Measurements from ENCODE around the gene CLEC4G. TPM values are rescaled to one million over a fixed set of nuclear protein-coding genes. Genes with fewer than 3 reads are reported as not detected.

The CLEC4G gene
- total and polyA plus RNA-seq, 2 donors (not counting 3 experiments of a cell fraction or from before 2014, with no cell fraction given): not detected

- H3K9ac ChIP-seq (replicated peaks; ENCODE audit: extremely low read depth, insufficient read depth, low read length): no peak overlapping the region
- H3K4me2 ChIP-seq (ENCODE audit: insufficient read depth, low read length): peak overlapping the region; percentile 7
- no peaks in the 10 kb centered on the region for H3K9me3 ChIP-seq (replicated peaks; ENCODE audit: control insufficient read depth, insufficient read depth, low read length)
- CTCF ChIA-PET: interaction anchor here (0.8 to 2.5 kb wide), 22 partner anchors 10 to 578 kb away, joined by 3 to 137 read pairs (median 8); partner anchors contain the start of genes MAP2K7 and RETN
- peak overlapping the region; percentile 60 for H2AFZ ChIP-seq (ENCODE audit: low read depth, low read length)
- no peaks in the 10 kb centered on the region for H4K20me1 ChIP-seq (replicated peaks; ENCODE audit: control insufficient read depth, extremely low read depth, insufficient read depth, low read length)
- H3K79me2 ChIP-seq (ENCODE audit: control insufficient read depth, insufficient read depth, low read length): peaks cover 21% of the 10 kb centered on the region
- POLR2A ChIA-PET: no interaction called here
- peaks cover 7% of the 10 kb centered on the region for H3K4me1 ChIP-seq (ENCODE audit: control insufficient read depth, extremely low read depth, insufficient read depth, low read length)
- DNase-seq (ENCODE audit: low read depth, low spot score) (no peak), FAIRE-seq (peak; percentile 31)
- H3K27ac ChIP-seq (ENCODE audit: insufficient read depth, low read depth, low read length): no peak overlapping the region
- no peak for TF ChIP-seq EZH2 (IDR thresholded peaks at IDR 0.05; ENCODE audit: borderline replicate concordance, low read depth, low read length, severe bottlenecking)
- BruUV-seq (replicated peaks): no TSS peak
- dilution Hi-C loops (cut with MboI; ENCODE audit: extremely low pct_ligation_motif_present, low sequenced_read_pairs) (no loop called here), intact Hi-C loops (cut with micrococcal nuclease) (loop anchor here (1.0 to 5.0 kb wide), 7 partner anchors 28 to 326 kb away; partner anchors contain the start of genes PET100, SNAPC2 and XAB2)
- peaks cover 2 to 3% of the 10 kb centered on the region in 2 experiments for H3K27me3 ChIP-seq (ENCODE audit: control insufficient read depth in 2 of 2, insufficient read depth in 2 of 2, low read length in 2 of 2)
- H3K4me3 ChIP-seq (replicated peaks in 1 of 3; ENCODE audit: insufficient read depth in 1 of 3, low read depth in 1 of 3, low read length in 3 of 3): peak overlapping the region in 1 of 3 experiments; percentile 100
- no peaks in the 10 kb centered on the region for H3K9me1 ChIP-seq (replicated peaks; ENCODE audit: control insufficient read depth, extremely low read depth, insufficient read depth, low read length)
- H3K36me3 ChIP-seq (ENCODE audit: control insufficient read depth in 2 of 2, extremely low read depth in 1 of 2, insufficient read depth in 2 of 2, low read length in 2 of 2): peaks cover 0 to 3% of the 10 kb centered on the region in 2 experiments
These were observed 51.9 kb downstream of the CLEC4G start for GRCh38 chr19:7679771-7680605.

- H2AFZ ChIP-seq (ENCODE audit: low read depth, low read length): no peak overlapping the region
- H4K20me1 ChIP-seq (replicated peaks; ENCODE audit: control insufficient read depth, extremely low read depth, insufficient read depth, low read length): no peaks in the 10 kb centered on the region
- H3K27ac ChIP-seq (ENCODE audit: insufficient read depth, low read depth, low read length): no peak overlapping the region
- H3K36me3 ChIP-seq (ENCODE audit: control insufficient read depth in 2 of 2, extremely low read depth in 1 of 2, insufficient read depth in 2 of 2, low read length in 2 of 2): peaks cover 0 to 3% of the 10 kb centered on the region in 2 experiments
- ChIA-PET CTCF (interaction anchor here (0.9 to 1.7 kb wide), 3 partner anchors 111 to 325 kb away, joined by 3 to 18 read pairs (median 3); no protein-coding TSS in a partner anchor), POLR2A (no interaction called here)
- dilution Hi-C loops (cut with MboI; ENCODE audit: extremely low pct_ligation_motif_present, low sequenced_read_pairs): no loop called here
- BruUV-seq (replicated peaks): no TSS peak
- H3K9me3 ChIP-seq (replicated peaks; ENCODE audit: control insufficient read depth, insufficient read depth, low read length): no peaks in the 10 kb centered on the region
- FAIRE-seq: no peak
- no peak overlapping the region for H3K4me3 ChIP-seq (replicated peaks in 1 of 3; ENCODE audit: insufficient read depth in 1 of 3, low read depth in 1 of 3, low read length in 3 of 3)
- H3K79me2 ChIP-seq (ENCODE audit: control insufficient read depth, insufficient read depth, low read length): peaks cover 21% of the 10 kb centered on the region
- H3K9ac ChIP-seq (replicated peaks; ENCODE audit: extremely low read depth, insufficient read depth, low read length): no peak overlapping the region
- peaks cover 7% of the 10 kb centered on the region for H3K4me1 ChIP-seq (ENCODE audit: control insufficient read depth, extremely low read depth, insufficient read depth, low read length)
- no peaks in the 10 kb centered on the region for H3K9me1 ChIP-seq (replicated peaks; ENCODE audit: control insufficient read depth, extremely low read depth, insufficient read depth, low read length)
- DNase-seq (ENCODE audit: low read depth, low spot score): no peak
- H3K27me3 ChIP-seq (ENCODE audit: control insufficient read depth in 2 of 2, insufficient read depth in 2 of 2, low read length in 2 of 2): peaks cover 2 to 3% of the 10 kb centered on the region in 2 experiments
- TF ChIP-seq EZH2 (IDR thresholded peaks at IDR 0.05; ENCODE audit: borderline replicate concordance, low read depth, low read length, severe bottlenecking): no peak
- no peak for TF ChIP-seq FOS (IDR thresholded peaks at IDR 0.05; ENCODE audit: borderline replicate concordance, insufficient read depth, low read length)
- TF ChIP-seq CTCF (IDR thresholded peaks at IDR 0.05; ENCODE audit: extremely low read depth in 1 of 2, insufficient read depth in 1 of 2, low read depth in 1 of 2, low read length in 2 of 2): peak in 1 of 2 donors; percentile 6
- intact Hi-C loops (cut with micrococcal nuclease): no loop called here
- no peak overlapping the region for H3K4me2 ChIP-seq (ENCODE audit: insufficient read depth, low read length)
These were observed 52.7 kb downstream of the CLEC4G start for GRCh38 chr19:7678971-7679751.

All from endothelial cell of umbilical vein (primary cell).